H1 (cell line): ENCODE data around the gene RAB11FIP5. TPM values are rescaled to one million over a fixed set of nuclear protein-coding genes. Genes with fewer than 3 reads are reported as not detected.

Experiments
- CTCF ChIA-PET: fragments of 300-600 bp; sonication (Branson Sonifier 250); formaldehyde crosslinking; loops from one replicate; lab custom pipeline; 2021; ENCODE audit not compliant: partially characterized antibody; lab: Charles Lee
- POLR2A ChIA-PET: fragments of 300-600 bp; sonication (Branson Sonifier 250); formaldehyde crosslinking; loops from one replicate; lab custom pipeline; 2021; ENCODE audit warnings: inconsistent platforms; ENCODE audit not compliant: partially characterized antibody; lab: Charles Lee
- DNase-seq, 2 experiments: peaks; one replicate each; pipeline versions ENCODE4 v3.0.0 to v3.0.0-alpha.2; 2010 to 2022; ENCODE audit warnings: low spot score in 2 of 2, low read depth in 1 of 2, mixed read lengths in 1 of 2
- FAIRE-seq: peaks from 2 replicates; lab custom pipeline; 2011; peaks lifted over from hg19 to GRCh38; lab: Jason Lieb, UNC
- H2AFZ ChIP-seq: 2 replicates; pipeline ENCODE4 v1.8.1; 2012; ENCODE audit warnings: low read length, inconsistent platforms
- H2AK5ac ChIP-seq: 2 replicates; pipeline ENCODE4 v1.6.1; 2013; ENCODE audit warnings: low read depth, low read length
- H2BK120ac ChIP-seq: replicated peaks from 2 replicates; pipeline ENCODE3; 2013; ENCODE audit warnings: low read depth, low read length, inconsistent platforms
- H2BK12ac ChIP-seq: 2 replicates; pipeline ENCODE4 v1.6.1; 2013; ENCODE audit warnings: low read depth, low read length
- H2BK15ac ChIP-seq: 2 replicates; pipeline ENCODE4 v1.6.1; 2013; ENCODE audit warnings: low read length
- H2BK20ac ChIP-seq: 2 replicates; pipeline ENCODE4 v1.6.1; 2013; ENCODE audit warnings: low read length
- H2BK5ac ChIP-seq: 2 replicates; pipeline ENCODE4 v1.6.1; 2013; ENCODE audit warnings: low read depth, low read length
- H3K14ac ChIP-seq: 2 replicates; pipeline ENCODE4 v1.6.1; 2013; ENCODE audit warnings: inconsistent platforms; ENCODE audit not compliant: insufficient read length
- H3K18ac ChIP-seq: 2 replicates; pipeline ENCODE4 v1.6.1; 2013; ENCODE audit warnings: low read length; ENCODE audit errors: extremely low read depth
- H3K23ac ChIP-seq: 2 replicates; pipeline ENCODE4 v1.6.1; 2013; ENCODE audit warnings: inconsistent platforms; ENCODE audit not compliant: insufficient read length
- H3K23me2 ChIP-seq: 2 replicates; pipeline ENCODE4 v1.6.1; 2013; ENCODE audit warnings: low read depth, low read length
- H3K27ac ChIP-seq: 2 replicates; pipeline ENCODE4 v1.6.1; 2011; ENCODE audit warnings: low read depth, low read length, inconsistent platforms
- H3K27me3 ChIP-seq, 4 experiments: replicated peaks in 1 of 4; 1 replicate in 1 of 4; 2 replicates in 3 of 4; pipeline versions ENCODE4 v1.6.1 to v1.8.1; 2011 to 2013; ENCODE audit warnings: low read length in 3 of 4, mild to moderate bottlenecking in 3 of 4, inconsistent platforms in 2 of 4, mixed read lengths in 2 of 4, moderate library complexity in 1 of 4; ENCODE audit not compliant: control insufficient read depth in 3 of 4, insufficient read depth in 3 of 4; ENCODE audit errors: extremely low read depth in 1 of 4
- H3K36me3 ChIP-seq, 4 experiments: 2 replicates each; pipeline versions ENCODE4 v1.6.1 to v1.8.1; 2011 to 2013; ENCODE audit warnings: mild to moderate bottlenecking in 4 of 4, low read length in 3 of 4, moderate library complexity in 2 of 4, control low read depth in 1 of 4, inconsistent platforms in 1 of 4; ENCODE audit not compliant: insufficient read depth in 4 of 4, control insufficient read depth in 2 of 4
- H3K4ac ChIP-seq: replicated peaks from 2 replicates; pipeline ENCODE3; 2013; ENCODE audit warnings: low read length, low read depth, mixed read lengths, inconsistent platforms; ENCODE audit not compliant: insufficient read length
- H3K4me1 ChIP-seq, 4 experiments: replicated peaks in 1 of 4; 1 replicate in 1 of 4; 2 replicates in 3 of 4; pipeline versions ENCODE4 v1.6.1 to v1.8.1; 2011 to 2013; ENCODE audit warnings: low read length in 3 of 4, inconsistent platforms in 2 of 4, mixed read lengths in 1 of 4; ENCODE audit not compliant: insufficient read depth in 4 of 4, control insufficient read depth in 3 of 4
- H3K4me2 ChIP-seq, 2 experiments: 2 replicates each; pipeline versions ENCODE4 v1.6.1 to v1.8.1; 2011 to 2013; ENCODE audit warnings: low read depth in 2 of 2, low read length in 2 of 2, control low read depth in 1 of 2, inconsistent platforms in 1 of 2, mild to moderate bottlenecking in 1 of 2; ENCODE audit not compliant: insufficient read depth in 1 of 2
- H3K4me3 ChIP-seq, 4 experiments: fragments of 200-600, 300-600 bp in 1 of 4; sonication (generic), shearing (Covaris generic), sonication (Bioruptor Twin) in 1 of 4; 2 replicates each; pipeline versions ENCODE4 v1.5.1 to v1.8.1; 2011 to 2016; ENCODE audit warnings: low read length in 4 of 4, low read depth in 3 of 4, control low read depth in 2 of 4, inconsistent platforms in 2 of 4, mild to moderate bottlenecking in 2 of 4, mixed read lengths in 1 of 4, moderate library complexity in 1 of 4; ENCODE audit not compliant: insufficient read depth in 2 of 4; ENCODE audit errors: extremely low read depth in 1 of 4
- H3K56ac ChIP-seq: replicated peaks from 2 replicates; pipeline ENCODE3; 2013; ENCODE audit warnings: low read depth, mild to moderate bottlenecking, mixed read lengths, low read length, inconsistent platforms; ENCODE audit not compliant: insufficient read length
- H3K79me1 ChIP-seq: 2 replicates; pipeline ENCODE4 v1.6.1; 2013; ENCODE audit warnings: low read depth, low read length, control low read depth
- H3K79me2 ChIP-seq, 2 experiments: 2 replicates each; pipeline versions ENCODE4 v1.6.1 to v1.8.1; 2012 to 2013; ENCODE audit warnings: low read length in 2 of 2, mild to moderate bottlenecking in 2 of 2, inconsistent platforms in 1 of 2; ENCODE audit not compliant: insufficient read depth in 2 of 2, control insufficient read depth in 1 of 2
- H3K9ac ChIP-seq, 4 experiments: replicated peaks in 1 of 4; 1 replicate in 1 of 4; 2 replicates in 3 of 4; pipeline versions ENCODE4 v1.6.1 to v1.8.1; 2011 to 2013; ENCODE audit warnings: low read depth in 3 of 4, low read length in 3 of 4, control low read depth in 2 of 4, mild to moderate bottlenecking in 2 of 4, moderate library complexity in 2 of 4, inconsistent platforms in 1 of 4; ENCODE audit errors: extremely low read depth in 1 of 4
- H3K9me3 ChIP-seq, 2 experiments: 2 replicates each; pipeline versions ENCODE4 v1.6.1 to v1.8.1; 2012 to 2013; ENCODE audit warnings: mild to moderate bottlenecking in 2 of 2, moderate library complexity in 2 of 2, control low read depth in 1 of 2, inconsistent platforms in 1 of 2, low read depth in 1 of 2, low read length in 1 of 2, mixed read lengths in 1 of 2; ENCODE audit not compliant: insufficient read depth in 2 of 2
- H4K20me1 ChIP-seq, 2 experiments: replicated peaks in 1 of 2; 2 replicates each; pipeline versions ENCODE3 to v1.8.1; 2011 to 2013; ENCODE audit warnings: inconsistent platforms in 2 of 2, low read length in 2 of 2, mild to moderate bottlenecking in 1 of 2; ENCODE audit not compliant: insufficient read depth in 2 of 2, control insufficient read depth in 1 of 2
- H4K5ac ChIP-seq: 2 replicates; pipeline ENCODE4 v1.6.1; 2013; ENCODE audit warnings: low read length, low read depth, mixed read lengths, inconsistent platforms; ENCODE audit not compliant: insufficient read length
- H4K8ac ChIP-seq: 2 replicates; pipeline ENCODE4 v1.8.0; 2013; ENCODE audit warnings: mild to moderate bottlenecking, moderate library complexity, low read length, inconsistent platforms; ENCODE audit not compliant: insufficient read depth; ENCODE audit errors: extremely low read depth
- H4K91ac ChIP-seq: replicated peaks from 2 replicates; pipeline ENCODE3; 2013; ENCODE audit warnings: low read length, mixed read lengths, inconsistent platforms; ENCODE audit not compliant: insufficient read length
- CHD2 ChIP-seq: IDR thresholded peaks from 2 replicates; pipeline ENCODE4 v1.6.1; 2012; ENCODE audit warnings: low read length, improper control_type of control experiment
- HDAC2 ChIP-seq, 2 experiments: fragments of 300-600 bp in 1 of 2; sonication (generic) in 1 of 2; IDR thresholded peaks; 2 replicates each; pipeline ENCODE4 v1.6.1; 2011 to 2012; ENCODE audit warnings: low read depth in 2 of 2, low read length in 2 of 2, mild to moderate bottlenecking in 2 of 2, moderate library complexity in 2 of 2, borderline replicate concordance in 1 of 2, inconsistent platforms in 1 of 2
- KDM5A ChIP-seq: fragments of 200-600 bp; IDR thresholded peaks from 2 replicates; pipeline ENCODE4 v1.7.1; 2012; ENCODE audit warnings: mild to moderate bottlenecking, low read length, inconsistent platforms, mixed read lengths
- SIRT6 ChIP-seq: IDR thresholded peaks from one replicate; pipeline ENCODE4 v1.7.1; 2012; ENCODE audit warnings: low read length, inconsistent platforms
- TBP ChIP-seq: IDR thresholded peaks from 2 replicates; pipeline ENCODE4 v1.6.1; 2011; ENCODE audit warnings: low read depth, low read length, improper control_type of control experiment
- YY1 ChIP-seq: IDR thresholded peaks from 2 replicates; pipeline ENCODE4 v1.6.1; 2011; ENCODE audit warnings: low read depth, mild to moderate bottlenecking, low read length
- WGBS, 2 experiments: shearing (Covaris generic) in 1 of 2; methylation state at CpG; one replicate each; pipeline versions ENCODE4 v1.1.6 to v1.1.7; 2013 to 2015; ENCODE audit warnings: low lambda C conversion rate in 2 of 2, mixed read lengths in 2 of 2, inconsistent platforms in 1 of 2, low coverage in 1 of 2, missing lambda C conversion rate in 1 of 2; ENCODE audit not compliant: insufficient replicate concordance in 2 of 2, insufficient coverage in 1 of 2, insufficient read length in 1 of 2; ENCODE audit errors: extremely low coverage in 1 of 2, missing lambda C conversion rate in 1 of 2; 5-methylcytosine and 5-hydroxymethylcytosine counted together
- polyA plus RNA-seq, 7 experiments: library from polyadenylated mRNA; depleted of rRNA in 3 of 7; stranded (reverse) in 5 of 7; unstranded in 2 of 7; fragments of >200 nt in 5 of 7; fragments of 200-250 nt in 2 of 7; gene quantifications; 1 replicate in 5 of 7; 2 replicates in 1 of 7; 4 replicates in 1 of 7; pipeline versions ENCODE4 v1.2.1 to v1.2.3, GENCODE V29; 2011 to 2013; ENCODE audit warnings: missing spikeins in 2 of 7, mixed read lengths in 2 of 7
- total RNA-seq: library from RNA; stranded (reverse); fragmentation: NEBNext Ultra II Directional; extraction: Animal tissue kit (Norgen Biotek cat#: 25700); gene quantifications from 2 replicates; pipeline ENCODE4 v1.2.1, GENCODE V29; 2021
- TF ChIP-seq, protein P1 (sequence below), 3 experiments: IDR thresholded peaks; 1 replicate in 2 of 3; 2 replicates in 1 of 3; pipeline versions ENCODE4 v1.5.1 to v1.6.1; 2011; ENCODE audit warnings: low read length in 3 of 3, mild to moderate bottlenecking in 3 of 3, inconsistent platforms in 2 of 3, low read depth in 1 of 3, moderate library complexity in 1 of 3; ENCODE audit not compliant: insufficient read depth in 1 of 3; ENCODE audit errors: control extremely low read depth in 1 of 3

Gene RAB11FIP5
- total and polyA plus RNA-seq, 2 of the 8 experiments (the other 6 are each of a cell fraction or from before 2014, with no cell fraction given): 6.3 to 17.0 TPM

DNA sequence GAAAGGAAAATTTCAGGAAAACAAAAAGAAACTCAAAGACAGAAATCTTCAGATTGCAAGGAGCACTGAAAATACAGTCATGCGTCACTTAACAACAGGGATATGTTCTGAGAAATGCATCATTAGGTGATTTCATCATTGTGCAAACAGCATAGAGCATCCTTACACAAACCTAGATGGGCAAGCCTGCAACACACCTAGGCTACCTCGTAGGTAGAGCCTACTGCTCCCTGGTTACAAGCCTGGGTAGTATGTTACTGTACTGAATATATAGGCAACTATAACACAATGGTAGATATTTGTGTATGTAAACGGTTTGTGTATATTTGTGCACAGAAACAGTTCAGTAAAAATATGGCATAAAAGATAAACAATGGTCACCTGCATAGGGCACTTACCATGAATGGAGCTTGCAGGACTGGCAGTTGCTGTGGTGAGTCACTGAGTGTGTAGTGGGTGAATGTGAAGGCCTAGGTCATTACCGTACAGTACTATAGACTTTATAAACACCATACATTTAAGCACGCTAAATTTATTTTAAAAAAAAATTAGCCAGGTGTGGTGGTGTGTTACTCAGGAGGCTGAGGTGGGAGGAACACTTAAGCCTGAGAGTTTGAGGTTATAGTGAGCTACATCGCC is 74.7 kb downstream of the RAB11FIP5 start:
- Histone ChIP-seq H3K4me3 (no peak overlapping the region), H3K79me2 (no peaks in the 10 kb centered on the region), H3K27ac (no peak overlapping the region), H3K18ac (no peak overlapping the region), H3K27me3 (no peaks in the 10 kb centered on the region), H3K4ac (no peak overlapping the region), H3K14ac (no peak overlapping the region), H2BK12ac (no peak overlapping the region), H3K9ac (no peak overlapping the region), H2BK120ac (no peak overlapping the region), H3K9me3 (no peaks in the 10 kb centered on the region)
- CTCF ChIA-PET: interaction anchor here (0.6 to 2.4 kb wide), 7 partner anchors 18 to 148 kb away, joined by 3 to 8 read pairs (median 5); no protein-coding TSS in a partner anchor
- DNase-seq (no peak), FAIRE-seq (no peak)
- TF ChIP-seq, protein P1, sequence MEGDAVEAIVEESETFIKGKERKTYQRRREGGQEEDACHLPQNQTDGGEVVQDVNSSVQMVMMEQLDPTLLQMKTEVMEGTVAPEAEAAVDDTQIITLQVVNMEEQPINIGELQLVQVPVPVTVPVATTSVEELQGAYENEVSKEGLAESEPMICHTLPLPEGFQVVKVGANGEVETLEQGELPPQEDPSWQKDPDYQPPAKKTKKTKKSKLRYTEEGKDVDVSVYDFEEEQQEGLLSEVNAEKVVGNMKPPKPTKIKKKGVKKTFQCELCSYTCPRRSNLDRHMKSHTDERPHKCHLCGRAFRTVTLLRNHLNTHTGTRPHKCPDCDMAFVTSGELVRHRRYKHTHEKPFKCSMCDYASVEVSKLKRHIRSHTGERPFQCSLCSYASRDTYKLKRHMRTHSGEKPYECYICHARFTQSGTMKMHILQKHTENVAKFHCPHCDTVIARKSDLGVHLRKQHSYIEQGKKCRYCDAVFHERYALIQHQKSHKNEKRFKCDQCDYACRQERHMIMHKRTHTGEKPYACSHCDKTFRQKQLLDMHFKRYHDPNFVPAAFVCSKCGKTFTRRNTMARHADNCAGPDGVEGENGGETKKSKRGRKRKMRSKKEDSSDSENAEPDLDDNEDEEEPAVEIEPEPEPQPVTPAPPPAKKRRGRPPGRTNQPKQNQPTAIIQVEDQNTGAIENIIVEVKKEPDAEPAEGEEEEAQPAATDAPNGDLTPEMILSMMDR (IDR thresholded peaks at IDR 0.05; ENCODE audit: control extremely low read depth in 1 of 3, insufficient read depth in 1 of 3, low read depth in 1 of 3, low read length in 3 of 3): no peak
- TF ChIP-seq TBP (no peak), CHD2 (no peak), YY1 (no peak), KDM5A (no peak), HDAC2 (IDR thresholded peaks at IDR 0.05; ENCODE audit: borderline replicate concordance in 1 of 2, low read depth in 2 of 2, low read length in 2 of 2) (no peak), SIRT6 (no peak)
- TF ChIP-seq, all 59 proteins: peak for 0
- POLR2A ChIA-PET: interaction anchor here (0.6 kb wide), 1 partner anchor 12 kb away, joined by 3 read pairs; no protein-coding TSS in a partner anchor
- H3K23me2 ChIP-seq: no peaks in the 10 kb centered on the region
- H4K8ac ChIP-seq: no peak overlapping the region
- no peak overlapping the region for H2AK5ac ChIP-seq
- H4K20me1 ChIP-seq: peaks cover 2 to 4% of the 10 kb centered on the region in 2 experiments
- H3K56ac ChIP-seq: no peak overlapping the region
- H3K23ac ChIP-seq: no peak overlapping the region
- no peak overlapping the region for H3K4me2 ChIP-seq
- no peak overlapping the region for H2AFZ ChIP-seq
- no peak overlapping the region for H4K5ac ChIP-seq
- no peaks in the 10 kb centered on the region for H3K79me1 ChIP-seq
- H2BK15ac ChIP-seq: no peak overlapping the region
- peaks cover 0 to 2% (median 0%) of the 10 kb centered on the region in 4 experiments; a peak in 2 of 8 replicates for H3K36me3 ChIP-seq
- H2BK20ac ChIP-seq: no peak overlapping the region
- peaks cover 0 to 11% (median 8%) of the 10 kb centered on the region in 4 experiments; a peak in 5 of 7 replicates for H3K4me1 ChIP-seq
- H2BK5ac ChIP-seq: no peak overlapping the region
- H4K91ac ChIP-seq: no peak overlapping the region
- WGBS, 2 experiments: 87% methylated on average over 6 of the region's 6 CpGs; no CpG with 5 or more reads in 1 of the 2 experiments
